Mammary epithelial cell (primary cell): ENCODE data around the gene FUT7.
"Not testable (repeated sequence)": the region's sequence is repeated elsewhere in the genome, so short reads cannot be mapped to it uniquely, and the experiment has no call there.

Source experiments
- CTCF ChIP-seq, 2 donors: IDR thresholded peaks in 1 of 2; conservative IDR thresholded peaks in 1 of 2; 2 replicates each; pipeline ENCODE4 v1.5.1; 2011 to 2012; ENCODE audit warnings: inconsistent platforms in 2 of 2, low read length in 2 of 2, mild to moderate bottlenecking in 2 of 2, control low read depth in 1 of 2, low read depth in 1 of 2; ENCODE audit not compliant: insufficient read depth in 1 of 2; ENCODE audit errors: extremely low read depth in 1 of 2
- EZH2 ChIP-seq: IDR thresholded peaks from 2 replicates; pipeline ENCODE4 v1.6.1; 2012; ENCODE audit warnings: low read length, inconsistent platforms, borderline replicate concordance

GRCh38 chr9:137004285-137004684, 27.6 kb downstream of the FUT7 start:
- TF ChIP-seq EZH2 = not testable (repeated sequence)
- TF ChIP-seq CTCF (conservative IDR thresholded peaks at IDR 0.05 in 1 of 2, IDR thresholded peaks at IDR 0.05 in 1 of 2; ENCODE audit: extremely low read depth in 1 of 2, insufficient read depth in 1 of 2, low read depth in 1 of 2, low read length in 2 of 2) = peak in 1 of 2 donors; percentile 30
